ENCODE measurements around the gene RNF186. TPM values are rescaled to one million over a fixed set of nuclear protein-coding genes. Genes with fewer than 3 reads are reported as not detected.

Gene RNF186
- polyA plus RNA-seq, 1 donor from 2014 or later = not detected

DNA sequence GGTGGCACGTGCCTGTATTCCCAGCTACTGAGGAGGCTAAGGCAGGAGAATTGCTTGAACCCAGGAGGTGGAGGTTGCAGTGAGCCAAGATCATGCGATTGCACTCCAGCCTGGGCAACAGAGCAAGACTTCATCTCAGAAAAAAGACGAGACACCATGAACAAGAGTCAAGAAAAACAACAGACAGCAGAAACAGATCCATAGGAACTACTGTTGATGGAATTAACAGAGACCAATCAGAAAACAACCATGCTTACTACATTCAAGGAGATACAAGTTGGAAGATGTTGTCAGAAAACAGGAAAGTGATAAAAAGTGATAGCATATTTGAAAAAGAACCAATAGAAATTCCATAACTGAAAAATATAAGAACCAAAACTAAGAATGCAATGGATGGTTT, 47.9 kb upstream of the RNF186 start:
- Histone ChIP-seq H3K4me2 (ENCODE audit: low read length) (no peak overlapping the region), H2AFZ (ENCODE audit: low read depth, low read length) (no peak overlapping the region), H3K4me3 (ENCODE audit: low read length) (no peak overlapping the region), H3K36me3 (ENCODE audit: insufficient read depth, low read length) (no peaks in the 10 kb centered on the region), H3K27me3 (ENCODE audit: insufficient read depth, low read depth, low read length) (no peaks in the 10 kb centered on the region), H3K9me3 (ENCODE audit: low read length) (no peaks in the 10 kb centered on the region), H3K9ac (ENCODE audit: low read length) (no peak overlapping the region), H3K9me2 (ENCODE audit: insufficient read depth, low read length) (no peaks in the 10 kb centered on the region), H4K20me1 (ENCODE audit: insufficient read depth) (no peaks in the 10 kb centered on the region), H3F3A (ENCODE audit: insufficient read depth, low read length, poor library complexity, severe bottlenecking) (no peaks in the 10 kb centered on the region), H3K27ac (ENCODE audit: low read length) (no peak overlapping the region), H3K79me2 (replicated peaks; ENCODE audit: insufficient read depth, low read length) (no peaks in the 10 kb centered on the region)
- TF ChIP-seq MXI1 (conservative IDR thresholded peaks at IDR 0.05; ENCODE audit: poor library complexity, severe bottlenecking) (no peak), EZH2 (IDR thresholded peaks at IDR 0.05; ENCODE audit: borderline replicate concordance, insufficient read depth, low read length, poor library complexity, severe bottlenecking) (no peak), SMC3 (conservative IDR thresholded peaks at IDR 0.05; ENCODE audit: poor library complexity) (no peak), EP300 (conservative IDR thresholded peaks at IDR 0.05; ENCODE audit: poor library complexity, severe bottlenecking) (no peak), TAF1 (IDR thresholded peaks at IDR 0.05; ENCODE audit: low read depth) (no peak), RAD21 (conservative IDR thresholded peaks at IDR 0.05) (no peak)
- TF ChIP-seq, protein P1, sequence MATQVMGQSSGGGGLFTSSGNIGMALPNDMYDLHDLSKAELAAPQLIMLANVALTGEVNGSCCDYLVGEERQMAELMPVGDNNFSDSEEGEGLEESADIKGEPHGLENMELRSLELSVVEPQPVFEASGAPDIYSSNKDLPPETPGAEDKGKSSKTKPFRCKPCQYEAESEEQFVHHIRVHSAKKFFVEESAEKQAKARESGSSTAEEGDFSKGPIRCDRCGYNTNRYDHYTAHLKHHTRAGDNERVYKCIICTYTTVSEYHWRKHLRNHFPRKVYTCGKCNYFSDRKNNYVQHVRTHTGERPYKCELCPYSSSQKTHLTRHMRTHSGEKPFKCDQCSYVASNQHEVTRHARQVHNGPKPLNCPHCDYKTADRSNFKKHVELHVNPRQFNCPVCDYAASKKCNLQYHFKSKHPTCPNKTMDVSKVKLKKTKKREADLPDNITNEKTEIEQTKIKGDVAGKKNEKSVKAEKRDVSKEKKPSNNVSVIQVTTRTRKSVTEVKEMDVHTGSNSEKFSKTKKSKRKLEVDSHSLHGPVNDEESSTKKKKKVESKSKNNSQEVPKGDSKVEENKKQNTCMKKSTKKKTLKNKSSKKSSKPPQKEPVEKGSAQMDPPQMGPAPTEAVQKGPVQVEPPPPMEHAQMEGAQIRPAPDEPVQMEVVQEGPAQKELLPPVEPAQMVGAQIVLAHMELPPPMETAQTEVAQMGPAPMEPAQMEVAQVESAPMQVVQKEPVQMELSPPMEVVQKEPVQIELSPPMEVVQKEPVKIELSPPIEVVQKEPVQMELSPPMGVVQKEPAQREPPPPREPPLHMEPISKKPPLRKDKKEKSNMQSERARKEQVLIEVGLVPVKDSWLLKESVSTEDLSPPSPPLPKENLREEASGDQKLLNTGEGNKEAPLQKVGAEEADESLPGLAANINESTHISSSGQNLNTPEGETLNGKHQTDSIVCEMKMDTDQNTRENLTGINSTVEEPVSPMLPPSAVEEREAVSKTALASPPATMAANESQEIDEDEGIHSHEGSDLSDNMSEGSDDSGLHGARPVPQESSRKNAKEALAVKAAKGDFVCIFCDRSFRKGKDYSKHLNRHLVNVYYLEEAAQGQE (IDR thresholded peaks at IDR 0.05; ENCODE audit: borderline replicate concordance) = no peak
- TF ChIP-seq, protein P2, sequence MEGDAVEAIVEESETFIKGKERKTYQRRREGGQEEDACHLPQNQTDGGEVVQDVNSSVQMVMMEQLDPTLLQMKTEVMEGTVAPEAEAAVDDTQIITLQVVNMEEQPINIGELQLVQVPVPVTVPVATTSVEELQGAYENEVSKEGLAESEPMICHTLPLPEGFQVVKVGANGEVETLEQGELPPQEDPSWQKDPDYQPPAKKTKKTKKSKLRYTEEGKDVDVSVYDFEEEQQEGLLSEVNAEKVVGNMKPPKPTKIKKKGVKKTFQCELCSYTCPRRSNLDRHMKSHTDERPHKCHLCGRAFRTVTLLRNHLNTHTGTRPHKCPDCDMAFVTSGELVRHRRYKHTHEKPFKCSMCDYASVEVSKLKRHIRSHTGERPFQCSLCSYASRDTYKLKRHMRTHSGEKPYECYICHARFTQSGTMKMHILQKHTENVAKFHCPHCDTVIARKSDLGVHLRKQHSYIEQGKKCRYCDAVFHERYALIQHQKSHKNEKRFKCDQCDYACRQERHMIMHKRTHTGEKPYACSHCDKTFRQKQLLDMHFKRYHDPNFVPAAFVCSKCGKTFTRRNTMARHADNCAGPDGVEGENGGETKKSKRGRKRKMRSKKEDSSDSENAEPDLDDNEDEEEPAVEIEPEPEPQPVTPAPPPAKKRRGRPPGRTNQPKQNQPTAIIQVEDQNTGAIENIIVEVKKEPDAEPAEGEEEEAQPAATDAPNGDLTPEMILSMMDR (IDR thresholded peaks at IDR 0.05; ENCODE audit: poor library complexity, severe bottlenecking) = no peak

DNA sequence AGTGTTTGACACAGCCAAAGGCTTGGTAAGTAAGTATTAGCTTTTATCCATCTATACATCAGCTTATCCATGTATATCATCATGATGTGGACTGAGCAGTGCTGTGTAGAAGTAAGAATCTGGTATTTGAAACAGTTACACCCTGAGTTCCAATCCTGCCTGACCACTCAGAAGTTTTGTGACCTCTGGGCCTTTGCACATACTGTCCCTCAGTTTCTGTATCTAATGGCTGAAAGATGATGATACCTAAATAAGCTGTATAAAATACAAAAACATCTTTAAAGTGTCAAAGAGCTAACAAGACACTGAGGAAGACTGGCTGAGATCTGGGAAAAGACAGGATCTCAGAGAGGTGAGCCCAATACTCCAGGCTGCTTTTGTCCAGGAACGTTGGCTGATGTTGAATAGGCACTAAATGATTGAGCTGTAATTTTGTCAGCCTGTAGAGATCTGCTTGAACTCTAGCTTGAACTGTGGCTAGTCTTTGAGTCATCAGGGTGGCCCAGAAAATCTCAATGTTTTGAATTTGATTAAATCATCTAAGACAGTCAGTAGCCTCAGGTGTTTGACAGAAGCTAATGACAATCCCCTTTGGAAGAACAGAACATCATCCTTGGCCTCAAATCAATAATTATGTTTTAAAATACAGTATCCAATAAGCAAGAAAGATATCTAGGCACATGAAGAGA, 46.9 kb upstream of the RNF186 start:
- Histone ChIP-seq H3K27me3 (ENCODE audit: insufficient read depth, low read depth, low read length) (no peaks in the 10 kb centered on the region), H3K4me3 (ENCODE audit: low read length) (no peak overlapping the region), H3K36me3 (ENCODE audit: insufficient read depth, low read length) (no peaks in the 10 kb centered on the region), H3K9ac (ENCODE audit: low read length) (no peak overlapping the region), H2AFZ (ENCODE audit: low read depth, low read length) (no peak overlapping the region), H3K27ac (ENCODE audit: low read length) (no peak overlapping the region), H3K79me2 (replicated peaks; ENCODE audit: insufficient read depth, low read length) (no peaks in the 10 kb centered on the region), H4K20me1 (ENCODE audit: insufficient read depth) (no peaks in the 10 kb centered on the region), H3F3A (ENCODE audit: insufficient read depth, low read length, poor library complexity, severe bottlenecking) (no peaks in the 10 kb centered on the region), H3K9me2 (ENCODE audit: insufficient read depth, low read length) (no peaks in the 10 kb centered on the region), H3K4me2 (ENCODE audit: low read length) (no peak overlapping the region), H3K9me3 (ENCODE audit: low read length) (no peaks in the 10 kb centered on the region)
- TF ChIP-seq EP300 (conservative IDR thresholded peaks at IDR 0.05; ENCODE audit: poor library complexity, severe bottlenecking) (no peak), EZH2 (IDR thresholded peaks at IDR 0.05; ENCODE audit: borderline replicate concordance, insufficient read depth, low read length, poor library complexity, severe bottlenecking) (no peak), RAD21 (conservative IDR thresholded peaks at IDR 0.05) (no peak), MXI1 (conservative IDR thresholded peaks at IDR 0.05; ENCODE audit: poor library complexity, severe bottlenecking) (no peak)
- TF ChIP-seq, protein P1 (IDR thresholded peaks at IDR 0.05; ENCODE audit: borderline replicate concordance) = no peak

Data from neural cell (in vitro differentiated cells).